Jurkat, Clone E6-1 (cell line): ENCODE measurements around the gene TMEM92.
"Not testable (repeated sequence)": the region's sequence is repeated elsewhere in the genome, so short reads cannot be mapped to it uniquely, and the experiment has no call there.

Experiments
- DNase-seq: peaks from one replicate; pipeline ENCODE4 v3.0.0-alpha.2; 2011; ENCODE audit warnings: low read depth, low spot score
- H3K4me3 ChIP-seq: 2 replicates; pipeline ENCODE4 v1.5.1; 2011; ENCODE audit warnings: mild to moderate bottlenecking, low read length, control low read depth, moderate library complexity

TMEM92 gene

DNA sequence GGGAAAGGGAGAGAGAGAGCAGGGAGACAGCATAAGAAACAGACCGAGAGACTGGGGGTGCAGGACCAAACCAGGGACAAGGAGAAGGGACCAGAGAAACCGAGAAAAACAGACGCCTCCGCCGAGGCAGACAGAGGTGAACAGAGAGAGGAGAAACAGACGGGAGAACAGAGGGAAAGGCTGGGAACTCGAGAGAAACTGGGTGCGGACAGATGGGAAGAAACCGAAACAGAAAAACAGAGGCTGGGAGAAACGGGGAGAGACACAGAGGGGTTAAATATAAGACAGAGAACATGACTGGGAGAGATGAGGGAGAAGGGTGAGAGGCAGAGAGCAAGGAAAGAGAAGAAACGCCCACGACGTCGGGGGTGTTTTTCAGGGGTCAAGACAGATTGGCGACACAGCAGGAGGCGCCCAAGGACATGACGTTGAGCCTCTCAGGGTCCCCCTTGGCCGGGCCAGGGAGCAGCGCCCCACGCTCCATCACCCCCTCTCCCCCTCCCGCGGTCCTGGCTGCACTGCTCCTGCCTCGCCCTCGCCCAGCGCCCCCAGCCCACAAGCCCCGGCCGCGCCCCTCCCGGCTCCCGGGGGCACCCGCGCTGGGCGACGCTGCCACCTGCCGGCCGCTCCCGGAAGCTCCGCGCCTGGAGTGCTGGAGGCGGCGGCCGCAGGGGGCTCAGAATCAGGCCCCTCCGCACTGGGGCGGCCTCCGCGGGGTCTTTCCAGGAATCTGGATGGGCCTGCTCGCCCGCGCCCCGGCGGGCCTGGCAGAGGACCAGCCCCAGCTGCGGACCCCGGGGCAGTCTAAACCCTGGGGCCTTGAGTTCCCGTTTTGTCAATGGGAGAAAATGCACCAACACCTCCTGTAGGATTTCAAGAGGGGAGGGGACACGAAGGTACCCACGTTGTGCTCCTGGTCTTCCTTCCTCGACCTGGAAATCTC, 1.3 kb upstream of the TMEM92 start:
- no peak for DNase-seq

DNA sequence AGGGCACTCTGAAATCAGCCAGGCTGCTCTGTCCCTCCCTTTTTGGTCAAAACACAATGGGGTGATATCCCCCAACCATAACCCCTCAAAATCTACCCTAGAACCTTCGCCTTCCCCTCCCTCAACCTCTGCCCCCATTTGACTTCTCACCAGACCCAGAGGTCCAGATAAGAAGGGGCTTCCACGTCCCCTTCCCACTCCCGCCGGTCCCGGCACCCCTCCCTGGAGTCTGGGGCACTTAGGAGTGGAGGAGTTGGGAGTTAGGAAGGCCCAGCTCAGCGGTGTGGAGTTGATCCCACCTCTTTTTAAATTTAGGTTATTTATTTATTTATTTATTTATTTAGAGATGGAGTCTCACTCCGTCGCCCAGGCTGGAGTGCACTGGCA, 619 bp upstream of the TMEM92 start:
- H3K4me3 ChIP-seq = no peak overlapping the region
- DNase-seq = no peak

More for the DNA sequence above, 1.3 kb upstream of the TMEM92 start:
- peak overlapping the region; percentile 13; the same call in 1 of the 2 replicates for H3K4me3 ChIP-seq

DNA sequence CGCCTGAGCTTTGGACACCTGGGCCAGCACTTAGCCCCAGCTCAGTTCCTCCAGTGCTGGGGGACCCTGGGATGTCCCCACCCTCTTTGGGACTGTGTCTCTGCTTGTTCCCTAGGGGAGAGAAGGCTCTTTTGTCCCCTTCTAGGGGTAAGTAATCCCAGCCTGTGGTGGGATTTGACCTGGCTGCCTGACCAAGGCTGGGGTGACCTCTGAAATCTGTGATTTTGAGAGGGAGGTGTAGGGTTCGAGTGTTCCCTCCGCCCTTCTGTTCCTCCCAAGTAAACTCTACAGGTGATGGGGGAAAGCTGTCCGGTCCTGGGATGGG, 593 bp downstream of the TMEM92 start:
- no peak for DNase-seq
- H3K4me3 ChIP-seq = no peak overlapping the region

DNA sequence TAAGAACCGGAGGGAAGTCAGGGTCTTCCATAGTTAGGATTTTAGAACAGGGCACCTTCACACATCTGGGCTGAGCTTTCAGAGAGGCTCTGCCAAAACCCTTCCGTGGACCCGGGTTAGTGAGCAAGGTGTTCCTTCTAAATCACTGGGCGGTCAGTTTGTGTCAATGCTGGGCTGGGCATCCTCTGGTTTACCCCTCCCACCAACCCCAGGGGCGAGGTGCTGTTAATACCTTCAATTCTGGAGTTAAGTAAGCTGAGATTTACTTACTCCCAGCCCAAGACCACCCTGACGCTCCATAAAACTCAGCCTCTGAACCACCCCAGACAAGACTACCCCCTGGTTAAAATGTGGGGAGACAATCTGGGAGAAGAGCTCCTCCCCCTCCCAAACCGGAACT, 1.0 kb downstream of the TMEM92 start:
- no peak for DNase-seq
- H3K4me3 ChIP-seq = no peak overlapping the region

DNA sequence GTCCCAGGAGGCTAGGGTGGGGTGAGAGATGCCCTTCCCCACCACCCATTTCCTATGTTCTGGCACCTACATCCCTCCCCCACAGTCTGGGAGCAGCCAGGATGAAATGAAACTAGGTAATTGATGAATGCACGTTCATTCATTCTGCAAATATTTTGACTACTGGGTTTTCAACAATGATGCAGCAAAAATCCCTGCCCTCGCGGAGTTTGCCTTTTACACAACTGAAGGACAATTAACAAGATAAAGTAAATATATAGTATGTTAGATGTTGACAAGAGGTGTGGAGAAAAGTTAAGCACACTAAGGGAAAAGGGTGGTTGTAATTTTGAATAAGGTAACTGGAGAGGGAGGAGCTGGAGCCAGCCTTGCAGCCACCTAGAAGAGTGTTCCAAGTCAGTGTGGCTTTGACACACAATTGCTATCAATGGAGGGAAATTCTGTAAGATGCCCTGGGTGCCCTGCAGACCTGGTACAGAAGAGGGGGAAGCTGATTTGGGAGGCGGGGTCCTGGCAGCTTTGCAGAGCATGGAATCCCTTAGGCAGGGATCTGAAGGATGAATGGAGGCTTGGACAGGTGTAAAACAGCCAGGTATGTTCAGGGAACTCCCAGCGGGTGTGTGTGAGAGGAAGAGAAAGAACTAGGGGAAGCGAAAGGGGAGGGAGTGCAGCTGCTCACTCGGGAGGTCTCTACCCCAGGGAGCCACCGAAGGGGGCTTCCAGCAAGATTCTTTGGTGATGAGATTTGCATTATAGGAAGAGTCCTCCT, 2.5 kb downstream of the TMEM92 start:
- DNase-seq = no peak
- no peak overlapping the region for H3K4me3 ChIP-seq

DNA sequence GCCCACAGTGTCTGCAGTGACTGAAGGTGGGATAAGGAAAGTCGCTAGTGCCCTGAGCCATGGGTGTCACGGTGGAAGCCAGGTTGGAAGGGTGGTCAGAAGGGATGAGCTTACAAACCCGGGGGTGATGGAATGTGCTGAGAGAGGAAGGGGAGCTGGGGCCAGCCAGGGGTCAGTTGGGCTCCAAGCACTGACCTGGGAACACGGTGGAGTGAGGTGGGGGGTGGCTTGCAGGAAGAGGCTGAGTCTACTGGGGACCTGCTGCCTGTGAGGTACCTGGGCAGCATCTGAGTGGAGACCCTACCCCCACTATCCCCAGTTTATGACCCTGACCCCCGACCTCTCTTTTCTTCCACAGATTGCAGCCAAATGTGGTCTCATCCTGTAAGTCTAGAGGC, 3.1 kb downstream of the TMEM92 start:
- H3K4me3 ChIP-seq = no peak overlapping the region
- no peak for DNase-seq

DNA sequence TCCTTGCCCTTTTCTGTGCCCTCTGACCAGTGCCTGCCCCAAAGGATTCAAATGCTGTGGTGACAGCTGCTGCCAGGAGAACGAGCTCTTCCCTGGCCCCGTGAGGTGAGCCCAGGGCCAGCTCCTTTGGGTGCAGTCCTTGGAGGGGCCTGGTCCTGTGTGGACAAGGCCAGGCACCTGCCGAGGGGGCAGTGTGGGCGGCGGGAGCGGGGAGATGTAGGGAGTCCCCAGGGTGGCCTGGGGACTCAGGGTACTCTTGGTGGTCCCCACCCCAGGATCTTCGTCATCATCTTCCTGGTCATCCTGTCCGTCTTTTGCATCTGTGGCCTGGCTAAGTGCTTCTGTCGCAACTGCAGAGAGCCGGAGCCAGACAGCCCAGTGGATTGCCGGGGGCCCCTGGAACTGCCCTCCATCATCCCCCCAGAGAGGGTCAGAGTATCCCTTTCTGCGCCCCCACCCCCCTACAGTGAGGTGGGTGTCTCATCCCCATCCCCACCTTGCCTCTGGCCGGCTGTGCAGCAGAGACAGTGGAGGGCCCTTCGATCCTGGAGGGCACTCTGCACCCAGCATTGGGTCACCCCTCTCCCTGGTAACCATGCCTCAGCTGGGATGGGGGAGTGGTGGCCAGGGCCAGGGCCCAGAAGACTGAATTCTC, 4.4 kb downstream of the TMEM92 start:
- no peak for DNase-seq
- H3K4me3 ChIP-seq = no peak overlapping the region

DNA sequence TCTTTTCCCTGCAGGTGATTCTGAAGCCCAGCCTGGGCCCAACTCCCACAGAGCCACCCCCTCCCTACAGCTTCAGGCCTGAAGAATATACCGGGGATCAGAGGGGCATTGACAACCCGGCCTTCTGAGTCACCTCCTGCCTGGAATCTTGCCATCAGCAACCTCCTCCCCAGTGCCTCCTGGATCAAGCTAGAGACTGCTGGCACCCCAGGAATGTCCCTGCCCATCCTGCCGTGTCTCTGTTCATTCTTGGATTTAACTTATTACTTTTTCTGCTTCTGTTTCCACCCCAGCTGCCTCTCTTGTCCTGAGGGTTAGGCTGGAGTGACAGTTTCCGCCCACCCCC, 4.9 kb downstream of the TMEM92 start:
- H3K4me3 ChIP-seq = no peak overlapping the region
- no peak for DNase-seq

DNA sequence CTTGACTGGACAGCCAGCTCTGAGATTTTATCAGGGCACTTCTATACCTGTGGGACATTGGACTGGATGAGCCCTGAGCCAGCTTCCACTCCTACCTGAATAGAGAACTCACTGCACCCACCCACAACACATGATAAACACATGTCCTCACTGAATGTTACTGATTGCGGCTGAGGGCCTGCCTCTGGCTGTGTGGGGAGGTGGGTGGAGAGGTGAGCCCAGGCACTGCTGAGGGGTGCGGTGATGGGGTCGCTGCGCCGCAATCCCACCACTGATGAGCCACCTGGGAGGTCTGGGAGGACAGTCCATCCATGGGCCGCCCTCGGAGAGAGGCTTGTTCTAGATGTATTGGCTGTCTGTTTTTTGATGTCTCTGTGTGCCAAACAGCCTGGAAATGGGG, 5.4 kb downstream of the TMEM92 start:
- H3K4me3 ChIP-seq = no peak overlapping the region
- DNase-seq = no peak

DNA sequence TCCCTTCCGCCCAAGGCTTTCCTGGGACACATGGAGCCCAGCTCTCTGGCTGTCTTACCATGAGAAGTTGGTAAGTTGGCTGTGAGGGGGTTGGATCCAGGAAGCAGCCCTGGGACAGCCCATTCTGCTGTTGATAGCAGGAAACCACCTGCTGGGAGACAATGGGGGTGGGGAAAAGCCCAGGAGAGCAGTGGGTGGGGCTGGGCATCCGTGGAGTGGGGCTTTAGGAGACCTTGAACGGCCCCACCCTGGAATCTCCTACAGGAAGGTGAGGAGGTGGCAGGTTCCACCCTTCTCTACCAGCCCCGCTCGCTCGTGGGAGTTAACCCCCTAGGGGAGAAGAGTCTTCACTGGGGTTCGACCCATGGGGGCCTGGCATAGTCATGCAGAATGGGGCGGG, 5.8 kb downstream of the TMEM92 start:
- no peak overlapping the region for H3K4me3 ChIP-seq
- no peak for DNase-seq

DNA sequence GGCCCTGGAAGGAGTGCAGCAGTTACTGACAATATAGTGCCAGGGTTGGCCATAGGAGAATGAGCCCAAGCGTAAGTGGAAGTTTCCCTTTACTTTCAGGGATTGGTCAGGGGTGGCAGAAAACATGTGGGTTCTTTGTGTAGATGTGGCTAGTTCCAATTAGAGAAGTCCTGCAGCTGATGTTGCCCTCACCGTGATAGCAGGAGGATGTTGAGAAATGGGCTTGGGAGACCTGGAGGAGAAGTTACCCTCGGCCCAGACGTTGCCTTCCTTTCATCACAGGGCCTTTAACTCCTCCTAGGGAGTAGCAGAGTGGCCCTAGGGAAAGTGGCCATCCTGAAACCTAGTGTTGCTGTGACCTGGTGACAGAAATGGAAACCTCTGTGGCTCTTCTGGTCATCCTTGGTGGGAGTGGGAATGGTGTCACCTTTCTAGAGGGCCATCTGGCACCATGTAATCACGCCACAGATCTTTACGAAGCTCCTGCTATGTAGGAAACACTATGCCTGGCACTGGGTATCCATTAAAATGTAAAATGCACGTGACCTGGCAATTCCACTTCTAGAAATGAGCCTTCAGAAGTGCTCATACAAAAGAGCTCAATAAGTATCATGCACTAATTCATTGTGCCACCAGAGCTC, 6.7 kb downstream of the TMEM92 start:
- DNase-seq = no peak

DNA sequence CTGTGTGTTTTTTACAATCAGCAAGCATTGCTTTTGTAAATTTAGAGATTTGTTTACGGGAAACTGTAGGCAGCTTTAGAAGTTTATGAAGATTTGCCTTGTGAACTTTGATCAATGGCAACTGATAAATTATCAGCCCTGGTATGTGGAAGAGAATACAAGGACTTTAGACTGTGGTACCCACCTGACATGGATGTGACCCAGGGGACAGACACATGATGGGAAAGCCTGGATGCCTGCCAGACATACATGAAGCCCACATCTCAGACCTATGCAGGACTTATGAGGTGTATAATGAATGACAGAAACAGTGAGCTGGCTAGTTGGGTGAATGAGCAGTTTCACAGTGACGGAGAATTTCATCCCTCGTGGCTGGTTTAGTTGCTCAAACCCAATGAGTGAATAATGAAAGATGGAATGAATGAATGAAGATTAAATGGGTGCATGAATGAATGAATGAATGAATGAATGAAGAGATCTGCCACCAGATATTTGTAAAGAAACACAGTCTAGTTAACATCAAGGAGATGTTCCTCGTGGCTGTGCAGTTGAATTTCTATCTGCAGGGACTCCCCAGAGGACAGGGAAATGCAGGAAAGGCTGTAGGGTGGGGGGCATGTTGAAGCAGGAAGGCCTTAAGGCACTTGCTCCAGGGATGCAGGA, 7.6 kb downstream of the TMEM92 start:
- no peak overlapping the region for H3K4me3 ChIP-seq
- no peak for DNase-seq

More for the DNA sequence above, 6.7 kb downstream of the TMEM92 start:
- no peak overlapping the region for H3K4me3 ChIP-seq

DNA sequence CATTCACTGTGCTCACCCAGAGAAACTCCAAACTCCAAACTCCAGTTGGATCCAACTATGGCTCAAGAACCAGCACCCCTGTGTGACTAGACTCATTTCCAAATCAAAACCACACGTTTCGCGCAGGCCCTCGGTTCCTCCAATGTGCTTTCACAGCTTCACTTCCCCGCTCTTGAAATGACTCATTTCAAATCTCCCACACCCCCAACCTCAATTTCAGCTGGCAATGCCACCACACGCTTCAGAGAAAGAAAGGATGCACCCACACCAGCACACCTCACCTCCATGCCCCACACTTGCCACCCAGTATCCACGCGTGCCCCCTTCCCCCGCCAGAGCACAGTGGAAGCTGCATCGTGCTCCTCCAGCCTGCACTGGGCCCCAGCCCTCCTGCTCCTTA, 9.0 kb downstream of the TMEM92 start:
- DNase-seq = no peak

DNA sequence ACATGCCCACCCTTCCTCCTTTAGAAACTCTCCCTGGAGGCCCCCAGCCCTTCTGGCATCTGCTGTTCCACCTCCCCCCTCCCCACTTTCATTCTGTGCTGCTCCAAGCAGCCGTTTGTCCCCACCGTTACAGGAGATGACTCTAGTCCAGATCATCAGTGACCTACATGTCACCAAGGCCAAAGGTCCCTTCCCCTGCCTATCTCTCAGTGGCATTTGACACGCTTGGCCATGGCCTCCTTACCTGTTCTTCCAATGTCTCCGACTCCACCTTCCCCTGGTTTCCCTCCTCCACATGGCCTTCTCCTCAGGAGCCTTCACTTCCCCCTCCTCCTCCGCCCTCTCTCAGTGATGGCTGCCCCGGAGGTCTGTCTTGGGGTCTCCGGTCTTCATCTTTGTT, 9.4 kb downstream of the TMEM92 start:
- no peak overlapping the region for H3K4me3 ChIP-seq
- DNase-seq = no peak

More for the DNA sequence above, 9.0 kb downstream of the TMEM92 start:
- no peak overlapping the region for H3K4me3 ChIP-seq

DNA sequence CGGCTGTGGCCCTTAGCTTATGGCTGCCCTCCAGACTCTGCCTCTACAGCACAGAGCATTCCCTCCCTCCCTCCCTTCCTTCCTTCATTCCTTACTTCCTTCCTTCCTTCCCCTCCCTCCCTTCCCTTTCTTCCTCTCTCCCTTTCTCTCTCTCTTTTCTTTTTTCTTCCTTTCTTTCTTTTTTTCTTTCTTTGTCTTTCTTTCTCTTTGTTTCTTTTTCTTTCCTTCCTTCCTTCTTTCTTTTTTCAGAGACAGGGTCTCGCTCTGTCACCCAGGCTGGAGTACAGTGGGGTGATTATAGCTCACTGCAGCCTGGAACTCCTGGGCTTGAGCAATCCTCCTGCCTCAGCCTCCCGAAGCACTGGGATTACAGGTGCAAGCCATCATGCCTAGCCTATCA, 11.7 kb downstream of the TMEM92 start:
- no peak overlapping the region for H3K4me3 ChIP-seq
- no peak for DNase-seq

DNA sequence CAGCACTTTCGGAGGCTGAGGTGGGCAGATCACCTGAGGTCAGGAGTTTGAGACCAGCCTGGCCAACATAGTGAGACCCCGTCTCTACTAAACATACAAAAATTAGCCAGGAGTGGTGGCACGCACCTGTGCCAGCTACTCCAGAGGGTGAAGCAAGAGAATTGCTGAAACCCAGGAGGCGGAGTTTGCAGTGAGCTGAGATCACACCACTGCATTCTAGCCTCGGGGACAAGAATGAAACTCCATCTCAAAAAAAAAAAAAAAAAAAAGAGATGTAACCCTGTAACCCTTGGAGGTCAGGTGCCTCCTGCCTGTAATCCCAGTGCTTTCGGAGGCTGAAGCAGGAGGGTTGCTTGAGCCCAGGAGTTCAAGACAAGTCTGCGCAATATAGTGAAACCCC, 13.0 kb downstream of the TMEM92 start:
- not testable (repeated sequence) for H3K4me3 ChIP-seq, DNase-seq

DNA sequence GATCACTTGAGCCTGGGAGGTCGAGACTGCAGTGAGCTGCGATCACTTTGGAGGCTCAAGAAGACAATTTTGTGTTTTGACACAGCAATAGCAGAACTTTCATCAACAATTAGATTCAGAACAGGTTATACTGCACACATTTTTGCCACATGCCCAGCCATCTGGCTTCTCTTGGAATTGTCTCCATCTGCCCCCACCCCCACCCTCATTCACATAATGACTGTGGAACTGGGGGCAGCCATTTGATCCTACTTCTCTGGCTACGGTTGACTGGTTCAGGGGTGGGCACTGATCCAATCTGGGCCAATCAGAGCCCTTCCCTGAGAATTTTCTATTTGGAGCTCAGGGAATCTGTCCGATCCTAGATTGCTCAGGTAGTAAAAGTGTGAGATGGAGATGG, 14.0 kb downstream of the TMEM92 start:
- DNase-seq = no peak
- no peak overlapping the region for H3K4me3 ChIP-seq

DNA sequence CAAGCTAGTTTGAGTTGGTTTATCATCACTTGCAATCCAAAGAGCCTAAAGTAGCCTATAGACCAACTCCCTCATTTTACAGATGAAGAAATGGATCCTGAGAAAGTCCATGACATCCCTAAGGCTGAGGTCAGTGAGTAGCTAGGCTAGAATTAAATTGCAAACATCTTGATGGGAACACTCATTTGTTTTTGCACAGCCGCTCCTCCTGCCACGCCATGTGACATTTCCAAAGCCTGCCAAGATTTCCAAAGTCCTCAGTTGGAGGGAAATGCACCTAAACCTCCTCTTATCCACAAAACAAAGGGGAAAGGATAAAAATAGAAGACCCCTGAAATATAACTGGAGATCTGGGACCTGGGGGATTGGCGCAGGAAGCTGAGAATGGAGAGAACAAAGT, 15.0 kb downstream of the TMEM92 start:
- no peak overlapping the region for H3K4me3 ChIP-seq
- DNase-seq = no peak

DNA sequence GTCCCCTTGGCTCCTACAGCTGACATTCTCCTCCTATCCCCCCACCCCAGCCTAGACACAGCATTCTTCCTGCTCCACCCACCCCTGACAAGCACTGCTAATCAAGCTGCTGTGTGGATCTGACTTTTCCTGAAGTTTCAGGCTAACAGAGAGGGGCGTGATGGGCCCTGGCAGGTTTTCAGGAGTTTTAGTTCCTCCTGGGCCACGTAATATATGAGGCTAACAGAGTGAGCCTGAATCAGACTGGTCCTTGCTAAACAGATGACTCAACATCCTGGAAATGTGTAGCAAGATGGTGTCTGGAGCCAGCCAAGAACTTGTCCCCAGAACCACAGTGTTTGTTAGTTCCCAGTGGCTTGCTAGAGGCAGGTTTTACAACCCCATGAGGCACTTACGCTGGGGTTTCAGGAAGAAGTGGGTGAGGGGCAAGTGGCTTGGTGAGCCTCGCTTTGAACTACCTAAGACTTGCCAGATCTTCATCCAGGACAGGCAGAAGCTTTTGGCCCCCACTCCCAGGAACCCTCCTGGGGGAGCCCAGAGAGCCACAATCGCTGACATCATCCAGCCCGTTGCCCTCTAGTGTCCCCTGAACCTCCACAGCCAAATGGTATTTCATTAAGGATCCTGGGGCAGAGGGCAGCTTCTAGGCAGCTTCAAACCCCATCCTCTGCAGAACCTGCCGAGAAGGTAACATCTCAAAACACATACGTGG, 15.9 kb downstream of the TMEM92 start:
- no peak overlapping the region for H3K4me3 ChIP-seq
- no peak for DNase-seq
